HepG2 (cell line): ENCODE measurements around the gene MTUS2. TPM values are rescaled to one million over a fixed set of nuclear protein-coding genes. Genes with fewer than 3 reads are reported as not detected.

Experiments
- ATAC-seq: fragments of 200-7000 bp; cut with Tn5 transposase; 3 replicates; pipeline ENCODE4 v1.9.1; 2020; ENCODE audit warnings: mild to moderate bottlenecking, moderate library complexity
- BruUV-seq: library from RNA; stranded (reverse); fragments of 400-500 nt; replicated peaks from 2 replicates; lab custom pipeline; 2021; lab: Mats Ljungman, UMichigan
- CTCF ChIA-PET: fragments of 300-600 bp; formaldehyde crosslinking; extraction: SDS; loops from one replicate; lab custom pipeline; 2021; ENCODE audit warnings: low total read pairs, inconsistent platforms, low intra/inter-chr PET ratio; lab: Yijun Ruan, JAX
- POLR2A ChIA-PET: fragments of 350-600 bp; sonication (Branson Sonifier 250); formaldehyde crosslinking; loops from one replicate; lab custom pipeline; 2020; ENCODE audit warnings: antibody characterized with exemption, inconsistent platforms; lab: Yijun Ruan, JAX
- DNase-seq: peaks from one replicate; pipeline ENCODE4 v3.0.0-alpha.2; 2015; ENCODE audit warnings: low spot score
- FAIRE-seq: peaks from 3 replicates; lab custom pipeline; 2011; peaks lifted over from hg19 to GRCh38; lab: Jason Lieb, UNC
- H2AFZ ChIP-seq: one replicate; pipeline ENCODE4 v1.6.1; 2011; ENCODE audit warnings: low read length, inconsistent platforms
- H3K27ac ChIP-seq: fragments of 300-600 bp; 3 replicates; pipeline ENCODE4 v1.8.0; 2011; ENCODE audit warnings: mixed run types, mild to moderate bottlenecking, mixed read lengths, low read length, inconsistent platforms; ENCODE audit not compliant: insufficient read depth; ENCODE audit errors: extremely low read length
- H3K27me3 ChIP-seq, 2 experiments: fragments of 200-600 bp in 1 of 2; 2 replicates in 1 of 2; 3 replicates in 1 of 2; pipeline versions ENCODE4 v1.6.0 to v1.8.0; 2011; ENCODE audit warnings: low read length in 2 of 2, mild to moderate bottlenecking in 2 of 2, moderate library complexity in 2 of 2, inconsistent platforms in 1 of 2; ENCODE audit not compliant: insufficient read depth in 2 of 2, control insufficient read depth in 1 of 2
- H3K36me3 ChIP-seq, 2 experiments: fragments of 200-600 bp in 1 of 2; replicated peaks in 1 of 2; 2 replicates in 1 of 2; 3 replicates in 1 of 2; pipeline versions ENCODE4 v1.5.1 to v1.8.0; 2011; ENCODE audit warnings: low read length in 2 of 2, inconsistent platforms in 1 of 2; ENCODE audit not compliant: insufficient read depth in 2 of 2, control insufficient read depth in 1 of 2
- H3K4me1 ChIP-seq: 2 replicates; pipeline ENCODE4 v1.5.1; 2012; ENCODE audit warnings: low read length, inconsistent platforms; ENCODE audit not compliant: insufficient read depth
- H3K4me2 ChIP-seq: 2 replicates; pipeline ENCODE4 v1.6.0; 2011; ENCODE audit warnings: low read depth, low read length, inconsistent platforms
- H3K4me3 ChIP-seq, 3 experiments: fragments of 200-600 bp in 1 of 3; sonication (generic), shearing (Covaris generic) in 1 of 3; replicated peaks in 1 of 3; 2 replicates each; pipeline ENCODE4 v1.5.1; 2011 to 2016; ENCODE audit warnings: low read length in 3 of 3, inconsistent platforms in 2 of 3, low read depth in 2 of 3, mild to moderate bottlenecking in 2 of 3, control low read depth in 1 of 3, mixed read lengths in 1 of 3; ENCODE audit not compliant: insufficient read depth in 1 of 3
- H3K79me2 ChIP-seq: one replicate; pipeline ENCODE4 v1.6.1; 2011; ENCODE audit warnings: low read length, inconsistent platforms; ENCODE audit not compliant: insufficient read depth
- H3K9ac ChIP-seq: 2 replicates; pipeline ENCODE4 v1.6.0; 2011; ENCODE audit warnings: mild to moderate bottlenecking, low read depth, low read length, inconsistent platforms; ENCODE audit not compliant: insufficient read depth
- H3K9me3 ChIP-seq: 2 replicates; pipeline ENCODE4 v1.5.1; 2012; ENCODE audit warnings: mild to moderate bottlenecking, low read length
- H4K20me1 ChIP-seq: 2 replicates; pipeline ENCODE4 v1.6.0; 2011; ENCODE audit warnings: inconsistent platforms, mild to moderate bottlenecking, low read length, moderate library complexity; ENCODE audit not compliant: insufficient read depth
- FOXK1 ChIP-seq: sonication (generic); formaldehyde crosslinking; IDR thresholded peaks from 2 replicates; pipeline ENCODE4 v1.4.0; 2020; ENCODE audit warnings: low read depth, missing genetic modification reagents, borderline replicate concordance
- HES4 ChIP-seq: sonication (generic); formaldehyde crosslinking; IDR thresholded peaks from 2 replicates; pipeline ENCODE4 v1.9.0; 2021; ENCODE audit warnings: mild to moderate bottlenecking, missing genetic modification reagents, borderline replicate concordance
- HINFP ChIP-seq: sonication (generic); formaldehyde crosslinking; IDR thresholded peaks from 2 replicates; pipeline ENCODE4 v1.4.0; 2020; ENCODE audit warnings: low read depth, mild to moderate bottlenecking, missing genetic modification reagents
- HOMEZ ChIP-seq: IDR thresholded peaks from 2 replicates; pipeline ENCODE4 v1.6.1; 2016; ENCODE audit warnings: low read depth
- SMYD3 ChIP-seq: sonication (generic); formaldehyde crosslinking; IDR thresholded peaks from 2 replicates; pipeline ENCODE4 v1.8.1; 2023; ENCODE audit warnings: mild to moderate bottlenecking, missing genetic modification reagents
- ZNF629 ChIP-seq: sonication (generic); formaldehyde crosslinking; conservative IDR thresholded peaks from 2 replicates; pipeline ENCODE4 v1.5.0; 2020; ENCODE audit warnings: missing genetic modification reagents
- ZNF747 ChIP-seq: sonication (generic); formaldehyde crosslinking; IDR thresholded peaks from 2 replicates; pipeline ENCODE4 v1.8.1; 2023; ENCODE audit warnings: missing genetic modification reagents, mild to moderate bottlenecking, borderline replicate concordance
- WGBS: methylation state at CpG from one replicate; pipeline ENCODE4 v1.1.6; 2017; ENCODE audit warnings: low lambda C conversion rate; 5-methylcytosine and 5-hydroxymethylcytosine counted together
- in situ Hi-C: cut with HindIII; loops from 2 replicates; pipeline ENCODE4 v1.10.0; 2017; ENCODE audit warnings: low pct_unique_long_range_greater_than_20kb; ENCODE audit not compliant: extremely low pct_ligation_motif_present
- intact Hi-C: fragments of 100-400 bp; cut with micrococcal nuclease; formaldehyde crosslinking; loops from one replicate; pipeline ENCODE4 v1.10.0; 2022; ENCODE audit not compliant: unreplicated experiment
- polyA plus RNA-seq, 8 experiments: library from polyadenylated mRNA; depleted of rRNA in 3 of 8; stranded (reverse) in 7 of 8; unstranded in 1 of 8; fragments of >200 nt; fragmentation: Illumina TruSeq in 4 of 8; extraction: Trizol in 4 of 8; gene quantifications; 2 replicates each; pipeline versions ENCODE4 v1.2.1 to v1.2.3, GENCODE V29; 2011 to 2016; ENCODE audit warnings: low read depth in 4 of 8, missing spikeins in 1 of 8, mixed read lengths in 1 of 8; ENCODE audit not compliant: insufficient read depth in 1 of 8
- total RNA-seq, 5 experiments: library from RNA; depleted of rRNA; stranded (reverse); fragments of >200 nt; fragmentation: Illumina TruSeq; extraction: Trizol; gene quantifications; 2 replicates each; pipeline ENCODE4 v1.2.3, GENCODE V29; 2016; ENCODE audit warnings: low read depth in 1 of 5

Gene MTUS2
- total and polyA plus RNA-seq, 2 of the 13 experiments (the other 11 are each of a cell fraction or from before 2014, with no cell fraction given) = not detected

- no peak for ATAC-seq
- intact Hi-C loops = no loop called here
- Histone ChIP-seq H3K4me1 (no peaks in the 10 kb centered on the region), H2AFZ (no peak overlapping the region)
- CTCF ChIA-PET = no interaction called here
- TF ChIP-seq HINFP = no peak
- no peak for TF ChIP-seq ZNF747
- TF ChIP-seq HES4 (CRISPR knock-in tag) = no peak
- no peak for TF ChIP-seq HOMEZ
- no peak for TF ChIP-seq SMYD3
- TF ChIP-seq, all 625 proteins: peak for 0
- Histone ChIP-seq H3K79me2 (no peaks in the 10 kb centered on the region), H3K9me3 (no peaks in the 10 kb centered on the region), H3K27me3 (no peaks in the 10 kb centered on the region), H3K4me2 (no peak overlapping the region), H3K27ac (no peak overlapping the region), H3K4me3 (no peak overlapping the region), H3K9ac (no peak overlapping the region), H4K20me1 (peaks cover 2% of the 10 kb centered on the region), H3K36me3 (peaks cover 49 to 88% of the 10 kb centered on the region in 2 experiments)
- POLR2A ChIA-PET = no interaction called here
- no TSS peak for BruUV-seq
- DNase-seq = no peak
- FAIRE-seq = no peak
- WGBS = 85% methylated on average over 4 of the region's 4 CpGs
- in situ Hi-C loops = no loop called here
Measured at GRCh38 chr13:29520671-29521070, 700.5 kb downstream of the MTUS2 start.

- Histone ChIP-seq H3K27me3 (no peaks in the 10 kb centered on the region), H3K79me2 (no peaks in the 10 kb centered on the region), H3K9me3 (no peaks in the 10 kb centered on the region), H3K27ac (no peak overlapping the region), H3K4me3 (no peak overlapping the region), H2AFZ (no peak overlapping the region), H3K4me1 (no peaks in the 10 kb centered on the region), H3K36me3 (peaks cover 44 to 82% of the 10 kb centered on the region in 2 experiments), H3K4me2 (no peak overlapping the region), H4K20me1 (peaks cover 2% of the 10 kb centered on the region), H3K9ac (no peak overlapping the region)
- FAIRE-seq (no peak), ATAC-seq (no peak), DNase-seq (no peak)
- no TSS peak for BruUV-seq
- intact Hi-C loops (no loop called here), in situ Hi-C loops (no loop called here)
- 99% methylated on average over 14 of the region's 14 CpGs for WGBS
- TF ChIP-seq FOXK1 (CRISPR knock-in tag) = no peak
- TF ChIP-seq ZNF629 (CRISPR knock-in tag) = peak; percentile 36; the same call in 1 of the 2 replicates
- ChIA-PET POLR2A (no interaction called here), CTCF (no interaction called here)
Measured at GRCh38 chr13:29521336-29521735, 701.2 kb downstream of the MTUS2 start.
